Upper lobe of left lung (tissue), 4 donors: ENCODE results near the gene NHERF1.

Experiments used
- CTCF ChIP-seq, 6 experiments: fragments of 450-650 bp in 4 of 6; fragments of 200-600 bp in 2 of 6; sonication (generic) in 2 of 6; IDR thresholded peaks; one replicate each; pipeline ENCODE4 v1.5.1; 2016 to 2019; ENCODE audit warnings: antibody characterized with exemption in 6 of 6
- POLR2A ChIP-seq, 4 donors: fragments of 450-650 bp; IDR thresholded peaks; one replicate each; pipeline ENCODE4 v1.5.1; 2016 to 2017; ENCODE audit warnings: antibody characterized with exemption in 4 of 4, mild to moderate bottlenecking in 2 of 4
- POLR2AphosphoS5 ChIP-seq, 2 donors: sonication (generic); formaldehyde crosslinking; IDR thresholded peaks; one replicate each; pipeline ENCODE4 v1.5.1; 2017; ENCODE audit warnings: antibody characterized with exemption in 2 of 2

- TF ChIP-seq CTCF (IDR thresholded peaks at IDR 0.05) (no peak), POLR2A (IDR thresholded peaks at IDR 0.05) (no peak), POLR2AphosphoS5 (IDR thresholded peaks at IDR 0.05) (no peak)
Measured at GRCh38 chr17:74703311-74703710, 45.1 kb upstream of the NHERF1 start.
